WI38 (cell line): ENCODE measurements around the gene CTAGE4.
"Not testable (repeated sequence)": the region's sequence is repeated elsewhere in the genome, so short reads cannot be mapped to it uniquely, and the experiment has no call there.

Source experiments
- H3K4me3 ChIP-seq: 2 replicates; pipeline ENCODE4 v1.5.1; 2011; ENCODE audit warnings: low read depth, mild to moderate bottlenecking, control low read depth, low read length
- CTCF ChIP-seq: IDR thresholded peaks from 2 replicates; pipeline ENCODE4 v1.5.1; 2012; ENCODE audit warnings: low read depth, mild to moderate bottlenecking, control low read depth, low read length

Gene CTAGE4

GRCh38 chr7:144183166-144183565 is at the start of gene CTAGE4:
CTAGE4 (plus strand) TSS chr7:144183466; CDS start chr7:144183504, 38 bp downstream.
- H3K4me3 ChIP-seq = not testable (repeated sequence)

GRCh38 chr7:144134116-144134515 is 49.1 kb upstream of the CTAGE4 start:
- H3K4me3 ChIP-seq = no peak overlapping the region
- no peak for TF ChIP-seq CTCF

GRCh38 chr7:144137501-144137900 is 45.8 kb upstream of the CTAGE4 start:
- TF ChIP-seq CTCF = no peak
- H3K4me3 ChIP-seq = no peak overlapping the region

GRCh38 chr7:144142187-144142586 is 41.1 kb upstream of the CTAGE4 start:
- no peak for TF ChIP-seq CTCF
- no peak overlapping the region for H3K4me3 ChIP-seq

GRCh38 chr7:144144426-144144825 is 38.8 kb upstream of the CTAGE4 start:
- H3K4me3 ChIP-seq = no peak overlapping the region
- no peak for TF ChIP-seq CTCF

- TF ChIP-seq CTCF = no peak
- no peak overlapping the region for H3K4me3 ChIP-seq
Observed at GRCh38 chr7:144148224-144148827, 34.9 kb upstream of the CTAGE4 start.

GRCh38 chr7:144158861-144159260 is 24.4 kb upstream of the CTAGE4 start:
- TF ChIP-seq CTCF = no peak
- H3K4me3 ChIP-seq = no peak overlapping the region

GRCh38 chr7:144164784-144165183 is 18.5 kb upstream of the CTAGE4 start:
- H3K4me3 ChIP-seq = no peak overlapping the region
- TF ChIP-seq CTCF = no peak

- not testable (repeated sequence) for H3K4me3 ChIP-seq
Observed at GRCh38 chr7:144171594-144172350, 11.5 kb upstream of the CTAGE4 start.
